Umbilical cord (tissue), 2 donors: ENCODE results near the gene EEA1. TPM values are rescaled to one million over a fixed set of nuclear protein-coding genes. Genes with fewer than 3 reads are reported as not detected.

Experiments
- DNase-seq: peaks from one replicate; pipeline ENCODE4 v3.0.0-alpha.2; 2015; ENCODE audit warnings: low spot score
- total RNA-seq: library from RNA; depleted of rRNA; stranded (reverse); fragments of >200 nt; gene quantifications from one replicate; pipeline ENCODE4 v1.2.3, GENCODE V29; 2014; ENCODE audit warnings: low replicate concordance; ENCODE audit not compliant: insufficient read depth

The EEA1 gene
- total RNA-seq, 1 donor from 2014 or later: 28.2 TPM

- peak; percentile 61 for DNase-seq
Measured at GRCh38 chr12:92938638-92939037, 9.5 kb upstream of the EEA1 start.

GRCh38 chr12:92938018-92938417 is 8.9 kb upstream of the EEA1 start:
- no peak for DNase-seq

GRCh38 chr12:92933606-92934005 is 4.5 kb upstream of the EEA1 start:
- no peak for DNase-seq

- DNase-seq: no peak
Measured at GRCh38 chr12:92930421-92930820, 1.3 kb upstream of the EEA1 start.

DNA sequence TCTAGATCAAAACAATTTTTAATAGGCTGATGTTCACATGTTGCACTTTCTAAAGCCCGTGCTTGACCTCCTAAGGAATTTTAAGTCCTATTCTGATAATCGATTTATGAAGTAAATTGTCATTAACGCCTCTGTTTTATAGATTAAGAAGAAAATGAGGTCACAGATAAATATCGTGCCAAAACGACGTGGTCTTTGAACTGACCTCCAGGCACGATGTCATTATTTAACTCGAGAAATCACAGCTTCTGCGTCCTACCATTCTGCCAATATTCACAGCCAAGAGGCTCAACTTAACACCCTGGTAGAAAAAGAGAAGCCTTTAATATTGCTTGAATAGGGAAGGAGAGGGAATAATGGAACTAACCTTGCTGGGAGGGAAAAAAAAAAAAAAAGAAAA is 888 bp upstream of the EEA1 start:
- no peak for DNase-seq

DNA sequence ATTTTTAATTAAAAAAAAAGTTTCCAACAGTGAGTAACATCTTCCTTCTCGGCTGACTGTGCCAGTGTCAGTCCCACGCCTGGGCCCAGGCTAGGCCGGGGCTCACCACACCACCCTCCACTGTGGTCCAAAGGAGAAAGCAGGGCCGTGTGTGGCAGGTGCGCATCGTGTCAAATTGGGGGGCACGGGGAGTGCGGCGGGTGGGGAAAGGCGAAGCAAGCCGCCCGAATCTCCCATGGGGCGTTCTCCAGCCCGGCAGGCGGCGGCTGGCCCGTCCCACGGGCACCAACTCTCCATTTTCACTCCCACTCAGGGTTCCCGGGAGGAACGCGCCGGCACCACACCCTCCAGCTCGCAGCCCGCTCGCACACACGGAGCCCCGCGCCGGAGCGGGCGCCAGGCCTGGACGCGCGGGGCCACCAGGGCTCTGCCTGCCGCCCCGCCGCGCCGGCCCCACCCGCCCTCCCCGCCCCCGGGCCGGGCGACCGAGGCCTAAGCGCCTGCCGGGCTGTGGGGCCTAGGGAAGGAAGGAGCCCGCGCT is 604 bp downstream of the EEA1 start:
- peak; percentile 41 for DNase-seq

DNA sequence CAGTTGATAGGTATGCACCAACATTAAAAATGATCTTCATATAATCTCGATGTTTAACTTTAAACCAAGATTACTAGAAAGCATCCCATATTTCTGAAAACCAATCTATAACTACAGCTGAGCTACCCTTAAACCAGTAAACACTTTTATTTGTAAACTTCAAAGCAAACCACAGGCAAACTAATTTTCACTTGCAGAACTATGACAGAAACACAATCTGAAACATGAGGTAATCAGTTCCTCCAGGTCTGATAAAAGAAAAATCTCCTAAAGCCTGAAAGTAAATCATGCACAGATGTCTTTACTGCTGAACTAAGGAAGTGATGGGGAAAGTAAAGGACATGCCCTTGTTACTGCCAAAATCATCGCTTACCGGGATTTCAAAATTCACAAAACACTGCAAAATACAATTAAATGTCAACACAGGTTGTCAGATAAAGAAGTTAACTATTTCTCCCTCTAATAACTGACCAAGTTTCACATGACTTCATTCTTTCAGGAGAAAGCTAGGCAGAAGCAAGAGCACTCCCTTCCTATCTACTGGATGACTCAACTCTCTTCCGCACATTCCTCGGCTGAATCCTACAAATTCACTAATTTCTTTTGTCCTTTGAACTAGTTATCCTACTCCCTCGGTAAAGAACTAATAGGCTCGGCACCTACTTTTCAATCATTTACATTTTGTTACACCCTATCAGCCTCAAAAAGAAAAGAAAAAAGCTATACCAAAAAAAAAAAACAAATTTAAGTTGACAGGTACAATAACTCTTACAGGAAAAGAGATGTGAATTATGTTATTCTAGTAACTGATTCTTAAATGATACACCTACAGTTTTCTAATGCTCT is 1.4 kb downstream of the EEA1 start:
- peak; percentile 72 for DNase-seq

DNA sequence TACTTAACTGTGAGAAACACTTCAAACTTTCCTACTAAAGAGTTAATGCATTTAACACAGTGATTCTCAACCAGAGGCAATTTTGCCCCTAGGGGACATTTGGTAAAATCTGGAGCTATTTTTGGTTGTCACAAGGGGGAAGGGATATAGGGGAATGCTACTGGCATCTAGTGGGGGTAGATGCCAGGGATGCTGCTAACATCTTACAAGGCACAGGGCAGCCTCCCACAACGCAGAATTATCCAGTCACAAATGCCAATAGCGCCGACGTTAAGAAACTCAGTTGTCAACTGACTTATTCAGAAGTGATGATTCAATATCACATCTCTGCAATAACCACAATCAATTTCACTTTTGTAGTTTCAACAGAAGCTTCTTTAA is 2.0 kb downstream of the EEA1 start:
- peak; percentile 44 for DNase-seq

DNA sequence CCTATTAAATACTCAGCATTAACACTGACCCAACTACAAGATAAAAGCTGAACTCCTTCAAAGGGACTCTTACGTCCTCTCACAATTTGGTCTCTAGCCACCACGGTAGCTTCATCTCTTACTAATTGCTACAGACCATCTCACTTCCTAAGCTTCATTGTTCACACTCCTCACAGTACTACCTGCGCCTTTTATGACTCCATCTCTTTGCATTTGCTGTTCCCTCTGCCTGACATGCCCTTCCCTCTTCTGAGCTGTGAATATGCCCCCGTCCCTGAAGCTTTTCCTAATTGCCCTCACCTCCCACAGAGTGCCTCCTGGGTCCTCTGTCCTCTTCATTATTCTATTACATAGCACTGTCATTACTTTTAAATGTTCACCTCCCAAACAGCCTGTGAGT is 2.5 kb downstream of the EEA1 start:
- DNase-seq: no peak

DNA sequence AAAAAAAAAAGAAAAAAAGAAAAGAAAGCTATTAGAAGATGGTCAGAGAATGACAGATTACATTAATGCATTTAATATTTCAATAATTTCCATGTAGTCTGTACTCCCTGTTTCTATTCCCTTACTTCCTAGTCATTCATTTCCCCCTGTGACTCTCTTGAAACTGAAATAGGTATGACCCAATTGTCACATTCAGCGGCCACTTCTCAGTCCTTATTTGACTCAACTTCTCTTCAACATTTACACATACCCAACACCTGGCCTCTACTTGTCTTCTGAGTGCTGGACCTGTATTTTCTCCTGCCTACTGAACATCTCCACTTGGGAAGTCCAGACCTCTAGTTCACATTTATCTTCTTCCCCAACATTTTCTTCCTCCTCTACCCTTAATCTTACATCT is 7.2 kb downstream of the EEA1 start:
- no peak for DNase-seq

DNA sequence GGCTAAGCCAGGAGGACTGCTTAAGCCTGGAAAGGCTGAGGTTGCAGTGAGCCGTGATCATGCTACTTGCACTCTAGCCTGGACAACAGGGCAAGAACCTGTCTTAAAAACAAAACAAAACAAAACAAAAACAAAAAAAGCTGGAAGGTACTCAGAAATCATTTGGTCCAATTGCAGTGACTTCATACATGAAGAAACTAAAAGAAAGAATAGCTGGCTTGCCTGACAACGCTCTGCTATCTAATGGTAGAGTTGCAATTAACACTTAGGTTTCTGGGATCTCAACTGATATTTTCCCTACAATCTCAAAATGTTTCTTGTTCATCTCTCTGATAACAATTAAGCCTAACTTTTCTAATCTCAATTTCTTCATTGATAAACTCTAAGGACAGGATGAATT is 13.7 kb downstream of the EEA1 start:
- DNase-seq: no peak

GRCh38 chr12:92914170-92914569 is 14.9 kb downstream of the EEA1 start:
- DNase-seq: no peak

GRCh38 chr12:92912672-92913071 is 16.4 kb downstream of the EEA1 start:
- DNase-seq: no peak

GRCh38 chr12:92912052-92912451 is 17.0 kb downstream of the EEA1 start:
- DNase-seq: no peak

GRCh38 chr12:92911339-92911738 is 17.8 kb downstream of the EEA1 start:
- no peak for DNase-seq

DNA sequence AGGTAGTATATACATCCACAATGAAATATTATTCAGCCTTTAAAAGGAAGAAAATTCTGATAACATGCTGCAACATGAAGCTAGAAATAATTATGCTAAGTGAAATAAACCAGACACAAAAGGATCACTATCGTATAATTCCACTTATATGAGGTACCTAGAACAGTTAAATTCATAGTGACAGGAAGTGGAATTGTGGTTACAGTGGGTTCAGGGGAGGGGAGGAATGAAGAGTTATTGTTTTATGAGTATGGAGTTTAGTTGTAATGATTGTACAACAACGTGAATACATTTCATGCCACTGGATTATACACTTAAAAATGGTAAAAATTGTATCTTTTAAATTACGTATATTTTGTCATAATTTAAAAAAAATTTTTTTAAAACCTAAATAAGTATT is 21.0 kb downstream of the EEA1 start:
- no peak for DNase-seq

DNA sequence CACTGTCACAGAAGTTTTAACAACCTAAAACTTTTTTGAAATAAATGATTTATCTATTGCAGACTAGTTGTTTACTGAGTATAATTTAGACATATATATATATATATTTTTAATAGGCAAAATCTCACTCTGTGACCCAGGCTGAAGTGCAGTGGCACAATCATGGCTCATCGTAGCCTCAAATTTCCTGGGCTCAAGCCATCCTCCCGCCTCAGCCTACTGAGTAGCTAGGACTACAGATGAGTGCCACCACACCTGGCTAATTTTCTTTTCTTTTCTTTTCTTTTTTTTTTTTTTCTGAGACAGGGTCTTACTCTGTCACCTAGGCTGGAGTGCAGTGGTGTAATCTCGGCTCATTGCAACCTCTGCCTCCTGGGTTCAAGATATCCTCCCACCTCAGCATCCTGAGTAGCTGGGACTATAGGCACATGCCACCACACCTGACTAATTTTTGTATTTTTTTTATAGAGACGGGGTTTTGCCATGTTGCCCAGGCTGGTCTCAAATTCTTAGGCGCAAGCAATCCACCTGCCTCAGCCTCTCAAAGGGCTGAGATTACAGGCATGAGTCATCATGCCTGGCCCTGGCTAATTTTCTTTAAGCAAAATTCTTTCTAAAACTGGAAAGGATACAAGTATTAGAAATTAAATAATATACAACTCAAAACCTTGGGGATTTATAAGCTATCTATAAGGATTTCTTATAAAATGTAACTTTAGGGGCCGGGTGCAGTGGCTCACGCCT is 23.1 kb downstream of the EEA1 start:
- no peak for DNase-seq

GRCh38 chr12:92905258-92905810 is 23.8 kb downstream of the EEA1 start:
- DNase-seq: no peak

GRCh38 chr12:92900941-92901340 is 28.2 kb downstream of the EEA1 start:
- DNase-seq: no peak

DNA sequence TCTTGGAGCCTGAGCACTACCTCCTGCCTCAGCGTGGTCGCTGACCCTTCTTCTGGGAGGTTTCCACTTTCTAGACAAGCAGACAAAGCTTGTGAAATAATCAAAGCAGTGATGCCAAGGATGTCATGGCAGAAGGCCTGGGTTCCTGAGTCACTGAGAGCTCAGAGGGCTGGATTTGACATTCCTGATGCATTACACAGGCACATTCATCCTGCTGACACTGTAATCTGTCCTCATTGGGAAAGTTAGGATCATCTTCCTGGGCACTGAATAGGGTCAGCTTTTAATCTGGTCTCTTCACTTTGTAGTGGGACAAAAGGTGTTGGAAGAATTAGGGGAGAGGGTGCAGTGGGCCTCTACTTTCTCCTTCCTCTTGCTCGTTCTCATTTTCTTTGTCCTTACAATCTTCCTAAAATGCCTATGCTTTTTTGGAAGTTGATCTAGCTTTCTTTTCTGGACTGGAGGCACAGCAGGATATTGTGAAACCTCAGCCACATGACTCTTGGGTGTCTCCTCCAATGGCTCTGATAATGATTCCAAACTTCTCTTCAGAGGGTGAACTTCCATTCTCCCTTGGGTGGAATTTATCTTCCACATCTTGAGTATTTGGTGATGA is 29.6 kb downstream of the EEA1 start:
- peak; percentile 91 for DNase-seq

- no peak for DNase-seq
Measured at GRCh38 chr12:92898755-92899154, 30.3 kb downstream of the EEA1 start.

GRCh38 chr12:92897844-92898243 is 31.3 kb downstream of the EEA1 start:
- no peak for DNase-seq
